Effector CD4-positive, alpha-beta T cell (primary cell): ENCODE measurements around the gene GBP3.
"Not testable (repeated sequence)": the region's sequence is repeated elsewhere in the genome, so short reads cannot be mapped to it uniquely, and the experiment has no call there.

ENCODE experiments used
- DNase-seq: peaks from one replicate; pipeline ENCODE4 v3.0.0-alpha.2; 2020

GBP3 gene

DNA sequence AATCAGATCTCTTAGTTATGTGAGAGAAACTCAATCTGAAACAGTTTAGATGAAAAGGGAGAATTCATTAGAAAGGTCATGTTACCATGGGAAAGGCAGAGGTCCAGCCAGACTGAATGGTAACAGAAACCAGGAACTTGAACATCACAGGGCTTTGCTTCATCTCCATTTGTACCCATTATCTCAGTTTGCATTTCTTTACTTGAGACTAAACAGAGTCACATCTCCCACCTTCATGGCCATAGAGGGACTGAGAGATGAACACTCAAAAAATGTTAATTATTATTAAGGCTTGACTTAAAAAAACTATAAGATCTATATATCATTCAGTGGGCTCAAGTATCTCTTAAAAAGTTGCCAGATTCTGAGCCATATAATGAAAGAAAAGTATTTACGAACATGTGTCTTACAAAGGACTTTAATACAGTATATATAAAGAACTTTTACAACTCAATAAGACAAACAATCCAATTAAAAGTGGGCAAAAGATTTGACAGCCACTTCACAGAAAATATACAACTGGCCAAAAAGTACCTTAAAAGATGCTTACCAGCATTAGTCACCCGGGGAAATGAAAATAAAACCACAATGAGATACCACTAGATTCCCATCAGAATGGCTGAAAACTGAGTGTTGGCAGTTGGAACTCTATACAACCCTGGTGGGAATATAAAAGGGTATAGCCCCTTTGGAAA lies 43.5 kb downstream of the GBP3 start:
- DNase-seq, result no peak

DNA sequence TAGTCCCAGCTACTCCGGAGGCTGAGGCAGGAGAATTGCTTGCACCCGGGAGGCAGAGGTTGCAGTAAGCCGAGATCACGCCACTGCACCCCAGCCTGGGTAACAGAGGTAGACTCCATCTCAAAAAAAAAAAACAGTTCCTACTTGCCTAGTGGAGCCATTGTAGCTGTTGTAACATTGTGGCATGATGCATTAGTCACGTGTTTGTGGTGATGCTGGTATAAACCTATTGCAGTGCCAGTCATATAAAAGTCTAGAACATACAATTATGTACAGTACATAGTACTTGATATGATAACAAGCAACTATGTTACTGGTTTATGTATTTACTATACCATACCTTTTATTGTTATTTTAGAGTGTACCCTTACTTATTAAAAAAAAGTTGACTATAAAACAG lies 46.4 kb downstream of the GBP3 start:
- no peak for DNase-seq

DNA sequence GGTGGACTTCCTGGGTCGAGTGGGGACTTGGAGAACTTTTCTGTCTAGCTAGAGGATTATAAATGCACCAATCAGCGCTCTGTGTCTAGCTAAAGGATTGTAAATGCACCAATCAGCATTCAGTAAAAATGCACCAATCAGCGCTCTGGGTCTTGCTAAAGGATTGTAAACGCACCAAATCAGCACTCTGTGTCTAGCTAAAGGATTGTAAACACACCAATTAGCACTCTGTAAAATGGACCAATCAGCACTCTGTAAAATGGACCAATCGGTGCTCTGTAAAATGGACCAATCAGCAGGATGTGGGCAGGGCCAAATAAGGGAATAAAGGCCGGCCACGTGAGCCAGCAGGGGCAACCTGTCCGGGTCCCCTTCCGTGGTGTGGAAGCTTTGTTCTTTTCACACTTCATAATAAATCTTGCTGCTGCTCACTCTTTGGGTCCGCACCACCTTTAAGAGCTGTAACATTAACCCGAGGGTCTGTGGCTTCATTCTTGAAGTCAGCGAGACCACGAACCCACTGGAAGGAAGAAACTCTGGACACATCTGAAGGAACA lies 48.0 kb downstream of the GBP3 start:
- DNase-seq, result not testable (repeated sequence)

GRCh38 chr1:88973520-88974137 lies 49.0 kb downstream of the GBP3 start:
- no peak for DNase-seq

- no peak for DNase-seq
Measured at GRCh38 chr1:88961647-88962275, 60.9 kb downstream of the GBP3 start.

GRCh38 chr1:88961081-88961480 lies 61.6 kb downstream of the GBP3 start:
- no peak for DNase-seq
